Lung (tissue), 12 donors: ENCODE data around the gene PDCD1. TPM values are rescaled to one million over a fixed set of nuclear protein-coding genes. Genes with fewer than 3 reads are reported as not detected.

Experiments
- ATAC-seq: fragments of 200-7000 bp; cut with Tn5 transposase; one replicate; pipeline ENCODE4 v1.9.1; 2020; ENCODE audit warnings: moderate number of reproducible peaks; ENCODE audit not compliant: insufficient read depth, low FRiP score
- DNase-seq, 3 donors: peaks; one replicate each; pipeline ENCODE4 v3.0.0-alpha.2; 2013 to 2017
- H3K27ac ChIP-seq, 2 donors: one replicate each; pipeline ENCODE4 v1.5.1; 2013; ENCODE audit warnings: mild to moderate bottlenecking in 2 of 2, moderate library complexity in 2 of 2, control low read depth in 1 of 2, inconsistent platforms in 1 of 2, low read depth in 1 of 2, low read length in 1 of 2
- H3K27me3 ChIP-seq, 3 donors: one replicate each; pipeline ENCODE4 v1.5.1; 2013; ENCODE audit warnings: low read length in 2 of 3; ENCODE audit not compliant: control insufficient read depth in 3 of 3, insufficient read depth in 3 of 3
- H3K36me3 ChIP-seq, 4 donors: one replicate each; pipeline ENCODE4 v1.5.1; 2013; ENCODE audit warnings: low read length in 4 of 4, mild to moderate bottlenecking in 1 of 4, moderate library complexity in 1 of 4; ENCODE audit not compliant: control insufficient read depth in 4 of 4, insufficient read depth in 4 of 4
- H3K4me1 ChIP-seq, 5 donors: one replicate each; pipeline ENCODE4 v1.5.1; 2013; ENCODE audit warnings: low read length in 5 of 5, mild to moderate bottlenecking in 2 of 5, moderate library complexity in 1 of 5; ENCODE audit not compliant: control insufficient read depth in 5 of 5, insufficient read depth in 5 of 5
- H3K4me3 ChIP-seq: one replicate; pipeline ENCODE4 v1.5.1; 2013; ENCODE audit warnings: mild to moderate bottlenecking, control low read depth, moderate library complexity
- H3K9ac ChIP-seq, 2 donors: one replicate each; pipeline ENCODE4 v1.5.1; 2013; ENCODE audit warnings: low read length in 2 of 2, control low read depth in 1 of 2; ENCODE audit not compliant: insufficient read depth in 1 of 2
- H3K9me3 ChIP-seq, 4 donors: one replicate each; pipeline ENCODE4 v1.5.1; 2013; ENCODE audit warnings: low read length in 3 of 4, mild to moderate bottlenecking in 1 of 4, moderate library complexity in 1 of 4; ENCODE audit not compliant: control insufficient read depth in 4 of 4, insufficient read depth in 3 of 4
- WGBS, 2 donors: extraction: QIAGEN DNeasy Blood & Tissue Kit; methylation state at CpG; one replicate each; pipeline ENCODE4 v1.1.7; 2013; 5-methylcytosine and 5-hydroxymethylcytosine counted together
- polyA plus RNA-seq, 2 donors: library from polyadenylated mRNA; stranded (reverse); fragments of 200-250 nt; gene quantifications; one replicate each; pipeline ENCODE4 v1.2.1, GENCODE V29; 2013
- total RNA-seq, 2 donors: library from RNA; depleted of rRNA in 1 of 2; stranded (reverse); fragments of >200 nt in 1 of 2; gene quantifications; one replicate each; pipeline ENCODE4 v1.2.1, GENCODE V29; 2014 to 2021
- TF ChIP-seq, protein P1 (sequence below): IDR thresholded peaks from 2 replicates; pipeline ENCODE4 v1.5.1; 2012; ENCODE audit warnings: mild to moderate bottlenecking; ENCODE audit errors: control extremely low read depth, extremely low read depth
- donor health status: control.
- donor health status: control.
- donor health status: Bipolar disorder and iron deficiency.
- donor health status: healthy.
- donor health status: DM: yes; HTN: yes; CAD: no.

PDCD1 gene
- total and polyA plus RNA-seq, 4 donors, result 0.59 to 0.97 (median 0.81) TPM

DNA sequence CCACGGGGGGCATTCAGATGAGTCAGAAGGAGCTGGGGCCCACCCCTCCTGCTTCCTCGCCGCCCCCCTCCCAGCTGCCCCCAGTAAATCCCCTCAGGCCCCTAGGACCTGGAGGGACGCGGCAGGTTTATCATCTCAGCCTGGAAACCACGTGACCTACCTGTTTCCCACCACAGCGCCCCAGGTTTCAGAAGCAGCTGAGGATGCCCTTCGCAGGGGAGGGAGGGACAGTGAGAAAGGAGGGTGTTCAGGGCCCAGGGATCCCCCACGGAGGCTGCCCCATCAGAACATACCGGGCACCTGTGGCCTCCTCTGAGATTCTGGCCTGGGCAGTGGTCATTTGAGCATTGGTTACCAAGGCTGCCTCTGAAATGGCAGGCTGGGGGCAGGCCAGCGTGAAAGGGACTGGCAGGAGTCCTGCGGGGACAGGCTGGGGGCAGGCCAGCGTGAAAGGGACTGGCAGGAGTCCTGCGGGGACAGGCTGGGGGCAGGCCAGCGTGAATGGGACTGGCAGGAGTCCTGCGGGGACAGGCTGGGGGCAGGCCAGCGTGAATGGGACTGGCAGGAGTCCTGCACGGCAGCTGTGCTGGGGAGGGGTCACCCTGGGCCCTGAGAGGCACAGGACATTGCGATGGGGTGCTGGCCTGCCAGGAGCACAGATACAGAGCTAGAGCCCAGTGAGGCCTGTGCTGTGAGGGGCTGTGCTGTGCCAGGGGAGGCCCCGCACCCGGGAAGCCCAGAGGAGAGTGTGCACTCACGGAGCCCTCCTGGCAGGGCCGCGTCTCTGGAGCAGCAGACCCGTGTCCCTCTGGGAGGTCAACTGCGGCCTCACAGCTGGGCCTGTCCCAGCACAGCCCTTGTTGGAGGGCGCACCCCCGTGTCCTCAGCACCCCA, 48.1 kb downstream of the PDCD1 start:
- H3K9me3 ChIP-seq, result no peaks in the 10 kb centered on the region
- no peak overlapping the region for H3K4me3 ChIP-seq
- no peaks in the 10 kb centered on the region for H3K4me1 ChIP-seq
- ATAC-seq (no peak), DNase-seq (peak in 1 of 3 donors; percentile 11)
- H3K9ac ChIP-seq, result no peak overlapping the region
- H3K27ac ChIP-seq, result no peak overlapping the region
- TF ChIP-seq, protein P1, sequence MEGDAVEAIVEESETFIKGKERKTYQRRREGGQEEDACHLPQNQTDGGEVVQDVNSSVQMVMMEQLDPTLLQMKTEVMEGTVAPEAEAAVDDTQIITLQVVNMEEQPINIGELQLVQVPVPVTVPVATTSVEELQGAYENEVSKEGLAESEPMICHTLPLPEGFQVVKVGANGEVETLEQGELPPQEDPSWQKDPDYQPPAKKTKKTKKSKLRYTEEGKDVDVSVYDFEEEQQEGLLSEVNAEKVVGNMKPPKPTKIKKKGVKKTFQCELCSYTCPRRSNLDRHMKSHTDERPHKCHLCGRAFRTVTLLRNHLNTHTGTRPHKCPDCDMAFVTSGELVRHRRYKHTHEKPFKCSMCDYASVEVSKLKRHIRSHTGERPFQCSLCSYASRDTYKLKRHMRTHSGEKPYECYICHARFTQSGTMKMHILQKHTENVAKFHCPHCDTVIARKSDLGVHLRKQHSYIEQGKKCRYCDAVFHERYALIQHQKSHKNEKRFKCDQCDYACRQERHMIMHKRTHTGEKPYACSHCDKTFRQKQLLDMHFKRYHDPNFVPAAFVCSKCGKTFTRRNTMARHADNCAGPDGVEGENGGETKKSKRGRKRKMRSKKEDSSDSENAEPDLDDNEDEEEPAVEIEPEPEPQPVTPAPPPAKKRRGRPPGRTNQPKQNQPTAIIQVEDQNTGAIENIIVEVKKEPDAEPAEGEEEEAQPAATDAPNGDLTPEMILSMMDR, result no peak
- no peaks in the 10 kb centered on the region for H3K36me3 ChIP-seq
- no peaks in the 10 kb centered on the region for H3K27me3 ChIP-seq
- WGBS, 2 donors, result 75 to 80% methylated on average over 24 to 28 of the region's 28 CpGs

DNA sequence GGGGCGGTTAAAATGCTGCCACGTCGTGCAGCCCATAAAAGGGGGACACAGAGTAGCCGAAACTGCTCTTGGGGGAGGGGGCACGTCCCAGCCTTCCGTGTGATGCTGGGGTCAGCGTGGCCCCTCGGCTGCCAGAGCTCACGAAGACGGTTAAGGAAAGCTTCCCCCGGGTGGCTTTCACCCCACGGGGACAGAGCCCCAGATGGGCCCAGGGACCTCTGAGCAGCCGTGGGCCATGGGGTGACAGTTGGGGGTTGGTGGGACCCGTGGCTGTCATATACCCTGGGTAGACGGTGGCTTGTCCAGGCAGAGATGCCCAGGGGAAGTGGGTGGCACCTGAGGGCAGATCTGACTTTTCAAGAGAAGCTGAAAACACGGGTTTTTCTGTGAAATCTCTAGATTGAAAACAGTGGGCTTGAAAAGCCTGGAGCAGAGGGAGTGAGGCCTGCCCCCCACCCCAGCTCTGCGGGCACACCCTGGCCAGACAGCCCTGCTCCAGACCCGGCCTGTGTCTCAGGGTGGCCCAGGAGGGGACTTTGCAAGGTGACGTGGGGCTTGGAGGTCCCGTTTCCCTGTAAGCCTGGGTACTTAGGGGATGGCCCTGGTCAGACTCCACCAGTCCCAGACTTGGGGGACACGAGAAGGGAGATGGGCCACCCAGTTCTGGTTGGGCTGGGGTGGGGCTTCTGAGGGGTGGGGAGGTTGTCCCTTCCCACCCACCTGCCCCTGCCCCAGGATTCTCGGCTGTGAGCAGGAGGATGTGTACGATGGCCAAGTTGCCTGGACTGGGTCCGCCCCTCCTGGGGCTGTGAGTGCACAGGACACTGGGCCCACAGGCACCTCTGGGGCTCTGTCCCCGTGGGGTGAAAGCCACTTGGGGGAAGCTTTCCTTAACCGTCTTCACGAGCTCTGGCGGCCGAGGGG, 49.0 kb downstream of the PDCD1 start:
- H3K4me1 ChIP-seq, result peaks cover 0 to 3% (median 3%) of the 10 kb centered on the region in 5 donors
- no peak overlapping the region for H3K27ac ChIP-seq
- DNase-seq (peak in 1 of 3 donors; percentile 11), ATAC-seq (no peak)
- H3K27me3 ChIP-seq, result no peaks in the 10 kb centered on the region
- TF ChIP-seq, protein P1, result no peak
- H3K9ac ChIP-seq, result no peak overlapping the region
- WGBS, 2 donors, result 80 to 83% methylated on average over 29 of the region's 29 CpGs
- no peak overlapping the region for H3K4me3 ChIP-seq
- H3K36me3 ChIP-seq, result no peaks in the 10 kb centered on the region
- no peaks in the 10 kb centered on the region for H3K9me3 ChIP-seq

DNA sequence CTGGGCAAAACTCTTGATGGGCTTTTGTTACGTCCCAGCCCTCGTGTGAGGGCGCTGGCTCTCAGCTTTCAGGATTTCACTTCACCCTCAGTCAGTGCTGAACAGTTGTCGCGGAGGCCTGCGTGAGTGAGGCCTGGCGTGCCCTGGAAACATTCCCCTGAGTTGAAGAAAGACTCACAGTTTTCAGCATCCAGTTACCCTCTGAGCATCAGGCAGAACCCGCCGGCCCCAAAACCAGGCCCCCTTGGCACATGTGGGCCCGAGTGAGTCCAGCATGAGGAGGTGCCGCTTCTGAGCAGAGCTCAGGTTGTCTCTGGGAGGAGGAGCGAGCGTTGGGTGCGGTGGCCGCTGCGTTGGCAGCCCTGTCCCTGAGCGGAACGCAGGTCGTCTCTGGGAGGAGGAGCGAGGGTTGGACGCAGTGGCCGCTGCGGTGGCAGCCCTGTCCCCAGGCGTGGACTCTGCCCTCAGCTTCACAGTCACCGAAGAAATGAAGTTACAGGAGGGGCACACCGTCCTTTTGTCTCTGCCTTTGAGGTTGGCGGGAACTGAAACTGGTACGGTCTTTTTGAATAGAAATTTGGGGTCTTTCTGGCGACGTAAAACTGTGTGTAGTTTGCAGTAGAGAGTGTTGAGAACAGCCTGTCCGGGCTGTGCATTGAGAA, 49.8 kb downstream of the PDCD1 start, which contains the start of gene NEU4:
Gene NEU4 (plus strand): TSS at position 473 of the 662 bp plus-strand sequence. CDS start 5,292 bp downstream, outside the sequence.
- no peaks in the 10 kb centered on the region for H3K9me3 ChIP-seq
- DNase-seq (peak in 2 of 3 donors; percentile 18 to 19), ATAC-seq (no peak)
- H3K36me3 ChIP-seq, result no peaks in the 10 kb centered on the region
- TF ChIP-seq, protein P1, result no peak
- no peak within 1 kb of the TSS for H3K27ac ChIP-seq
- WGBS, 2 donors, result 86 to 90% methylated on average over 31 of the region's 31 CpGs
- H3K9ac ChIP-seq, result no peak within 1 kb of the TSS
- H3K4me1 ChIP-seq, result peaks cover 0 to 11% (median 3%) of the 10 kb centered on the region in 5 donors
- no peak within 1 kb of the TSS for H3K4me3 ChIP-seq
- H3K27me3 ChIP-seq, result peaks cover 0 to 5% (median 0%) of the 10 kb centered on the region in 3 donors
